IMR-90 (cell line): ENCODE results near the gene DZIP3. TPM values are rescaled to one million over a fixed set of nuclear protein-coding genes. Genes with fewer than 3 reads are reported as not detected.

Experiments
- ATAC-seq: fragments of 200-7000 bp; cut with Tn5 transposase; 2 replicates; pipeline ENCODE4 v1.9.1; 2020; ENCODE audit warnings: low read depth, mild to moderate bottlenecking, moderate library complexity
- BruUV-seq: library from RNA; stranded (reverse); fragments of 400-500 nt; replicated peaks from 2 replicates; lab custom pipeline; 2021; lab: Mats Ljungman, UMichigan
- CTCF ChIA-PET: fragments of 300-600 bp; formaldehyde crosslinking; extraction: SDS; loops from one replicate; lab custom pipeline; 2021; ENCODE audit warnings: antibody characterized with exemption; lab: Yijun Ruan, JAX
- POLR2A ChIA-PET: fragments of 300-600 bp; sonication (Branson Sonifier 250); formaldehyde crosslinking; loops from one replicate; lab custom pipeline; 2022; ENCODE audit warnings: antibody characterized with exemption; ENCODE audit not compliant: unreplicated experiment; lab: Charles Lee
- DNase-seq: peaks from one replicate; pipeline ENCODE4 v3.0.0; 2013
- H2AFZ ChIP-seq: replicated peaks from 2 replicates; pipeline ENCODE3; 2013; ENCODE audit warnings: low read length, mild to moderate bottlenecking; ENCODE audit not compliant: poor library complexity
- H2AK5ac ChIP-seq: 2 replicates; pipeline ENCODE4 v1.6.1; 2013; ENCODE audit warnings: low read depth, low read length, inconsistent platforms
- H2AK9ac ChIP-seq: replicated peaks from 2 replicates; pipeline ENCODE3; 2013; ENCODE audit warnings: mild to moderate bottlenecking, low read depth, low read length, moderate library complexity; ENCODE audit not compliant: poor library complexity
- H2BK120ac ChIP-seq: 2 replicates; pipeline ENCODE4 v1.6.1; 2013; ENCODE audit warnings: low read depth, low read length, inconsistent platforms
- H2BK15ac ChIP-seq: 3 replicates; pipeline ENCODE4 v1.6.1; 2013; ENCODE audit warnings: low read depth, low read length, inconsistent platforms
- H2BK20ac ChIP-seq: 2 replicates; pipeline ENCODE4 v1.6.1; 2013; ENCODE audit warnings: low read depth, mild to moderate bottlenecking, inconsistent platforms, low read length, moderate library complexity
- H2BK5ac ChIP-seq: 2 replicates; pipeline ENCODE4 v1.6.1; 2013; ENCODE audit warnings: mild to moderate bottlenecking, low read depth, low read length, inconsistent platforms; ENCODE audit not compliant: poor library complexity, severe bottlenecking
- H3K14ac ChIP-seq: replicated peaks from 2 replicates; pipeline ENCODE4 v1.6.1; 2013; ENCODE audit warnings: low read depth, low read length, inconsistent platforms
- H3K18ac ChIP-seq: 2 replicates; pipeline ENCODE4 v1.6.1; 2013; ENCODE audit warnings: low read depth, low read length, control low read depth
- H3K23ac ChIP-seq: 2 replicates; pipeline ENCODE4 v1.6.1; 2013; ENCODE audit warnings: low read depth, low read length, inconsistent platforms
- H3K27ac ChIP-seq: 2 replicates; pipeline ENCODE4 v1.5.1; 2013; ENCODE audit warnings: mild to moderate bottlenecking, control low read depth, low read length; ENCODE audit not compliant: insufficient read depth
- H3K27me3 ChIP-seq: 2 replicates; pipeline ENCODE4 v1.6.1; 2013; ENCODE audit warnings: low read length; ENCODE audit not compliant: control insufficient read depth, insufficient read depth
- H3K36me3 ChIP-seq: 2 replicates; pipeline ENCODE4 v1.6.1; 2013; ENCODE audit warnings: low read length, mixed read lengths; ENCODE audit not compliant: control insufficient read depth, insufficient read depth
- H3K4ac ChIP-seq: 2 replicates; pipeline ENCODE4 v1.6.1; 2013; ENCODE audit warnings: low read depth, low read length, inconsistent platforms
- H3K4me1 ChIP-seq: 2 replicates; pipeline ENCODE4 v1.6.1; 2013; ENCODE audit warnings: low read length, mixed read lengths; ENCODE audit not compliant: control insufficient read depth, insufficient read depth
- H3K4me2 ChIP-seq: 2 replicates; pipeline ENCODE4 v1.6.1; 2013; ENCODE audit warnings: low read depth, mild to moderate bottlenecking, control low read depth, low read length, moderate library complexity
- H3K4me3 ChIP-seq: 2 replicates; pipeline ENCODE4 v1.5.1; 2013; ENCODE audit warnings: low read depth, mild to moderate bottlenecking, control low read depth, low read length, moderate library complexity; ENCODE audit not compliant: insufficient read depth
- H3K56ac ChIP-seq: 2 replicates; pipeline ENCODE4 v1.6.1; 2013; ENCODE audit warnings: low read length, inconsistent platforms; ENCODE audit not compliant: insufficient read depth; ENCODE audit errors: extremely low read depth
- H3K79me1 ChIP-seq, 2 experiments: 2 replicates each; pipeline ENCODE4 v1.6.1; 2013; ENCODE audit warnings: low read length in 2 of 2, inconsistent platforms in 1 of 2, low read depth in 1 of 2
- H3K9ac ChIP-seq: 2 replicates; pipeline ENCODE4 v1.6.1; 2013; ENCODE audit warnings: low read depth, low read length, control low read depth
- H3K9me1 ChIP-seq: 2 replicates; pipeline ENCODE4 v1.6.1; 2013; ENCODE audit warnings: low read length, inconsistent platforms; ENCODE audit not compliant: insufficient read depth
- H3K9me3 ChIP-seq: 2 replicates; pipeline ENCODE4 v1.6.1; 2013; ENCODE audit warnings: low read length; ENCODE audit not compliant: control insufficient read depth, insufficient read depth
- H4K20me1 ChIP-seq: 2 replicates; pipeline ENCODE4 v1.6.1; 2013; ENCODE audit warnings: low read length, inconsistent platforms; ENCODE audit not compliant: insufficient read depth
- H4K5ac ChIP-seq: 2 replicates; pipeline ENCODE4 v1.6.1; 2013; ENCODE audit warnings: mild to moderate bottlenecking, low read depth, low read length, control low read depth
- H4K8ac ChIP-seq, 2 experiments: 2 replicates each; pipeline ENCODE4 v1.6.1; 2013; ENCODE audit warnings: low read depth in 2 of 2, low read length in 2 of 2, control low read depth in 1 of 2, inconsistent platforms in 1 of 2
- H4K91ac ChIP-seq: 2 replicates; pipeline ENCODE4 v1.6.1; 2013; ENCODE audit warnings: low read depth, low read length, inconsistent platforms; ENCODE audit not compliant: insufficient read depth
- FOS ChIP-seq: fragments of 150-350 bp; IDR thresholded peaks from 2 replicates; pipeline ENCODE4 v1.6.1; 2016; ENCODE audit warnings: low read depth, low read length
- MAZ ChIP-seq: IDR thresholded peaks from 2 replicates; pipeline ENCODE4 v1.6.1; 2012; ENCODE audit warnings: low read depth, mild to moderate bottlenecking, low read length, improper control_type of control experiment, moderate library complexity, borderline replicate concordance
- RCOR1 ChIP-seq: IDR thresholded peaks from 2 replicates; pipeline ENCODE4 v1.6.1; 2012; ENCODE audit warnings: mild to moderate bottlenecking, low read length, improper control_type of control experiment; ENCODE audit not compliant: insufficient replicate concordance
- USF2 ChIP-seq: fragments of 150-350 bp; IDR thresholded peaks from 2 replicates; pipeline ENCODE4 v1.6.1; 2017; ENCODE audit warnings: mild to moderate bottlenecking, antibody characterized with exemption, low read length, low read depth
- WGBS, 2 experiments: methylation state at CpG; one replicate each; pipeline versions ENCODE4 v1.1.5 to v1.1.7; 2013; ENCODE audit warnings: missing lambda C conversion rate in 2 of 2; ENCODE audit not compliant: insufficient read length in 1 of 2; ENCODE audit errors: extremely low coverage in 2 of 2; 5-methylcytosine and 5-hydroxymethylcytosine counted together
- dilution Hi-C: fragments of 300-500 bp; cut with HindIII; formaldehyde crosslinking; loops from one replicate; pipeline ENCODE4 v1.14.3; 2018; ENCODE audit warnings: low sequenced_read_pairs; ENCODE audit not compliant: unreplicated experiment
- in situ Hi-C: fragments of 300-500 bp; cut with MboI; formaldehyde crosslinking; loops from 3 replicates; pipeline ENCODE4 v1.14.3; 2019; ENCODE audit warnings: low sequenced_read_pairs, inconsistent platforms, mixed read lengths
- intact Hi-C: fragments of 100-400 bp; cut with micrococcal nuclease; formaldehyde crosslinking; loops from 2 replicates; pipeline ENCODE4 v1.10.0; 2022
- polyA plus RNA-seq, 3 experiments: library from polyadenylated mRNA; depleted of rRNA; stranded (reverse); fragments of >200 nt; gene quantifications; 2 replicates each; pipeline ENCODE4 v1.2.3, GENCODE V29; 2012; ENCODE audit warnings: low replicate concordance in 1 of 3
- total RNA-seq: library from RNA; depleted of rRNA; stranded (reverse); fragments of >200 nt; gene quantifications from 2 replicates; pipeline ENCODE4 v1.2.3, GENCODE V29; 2012

Gene DZIP3
- total and polyA plus RNA-seq, 2 of the 4 experiments (the other 2 are of a cell fraction): 7.0 to 9.9 TPM

- no TSS peak for BruUV-seq
- no peak overlapping the region for H2AFZ ChIP-seq
- in situ Hi-C loops (no loop called here), intact Hi-C loops (no loop called here), dilution Hi-C loops (no loop called here)
- no peak overlapping the region for H2BK20ac ChIP-seq
- peaks cover 0 to 3% of the 10 kb centered on the region in 2 experiments; a peak in 2 of 4 replicates for H3K79me1 ChIP-seq
- no peak overlapping the region for H2BK5ac ChIP-seq
- no peak overlapping the region for H2BK120ac ChIP-seq
- CTCF ChIA-PET: no interaction called here
- no CpG with 5 or more reads among the region's 2 CpGs for WGBS, 2 experiments
- H3K9ac ChIP-seq: no peak overlapping the region
- TF ChIP-seq RCOR1 (no peak), MAZ (no peak), FOS (no peak), USF2 (no peak)
- no peaks in the 10 kb centered on the region for H3K27me3 ChIP-seq
- DNase-seq (no peak), ATAC-seq (no peak)
- H3K9me3 ChIP-seq: no peaks in the 10 kb centered on the region
- no peaks in the 10 kb centered on the region for H3K4me1 ChIP-seq
- H3K56ac ChIP-seq: no peak overlapping the region
- H3K14ac ChIP-seq: no peak overlapping the region
- H3K4me2 ChIP-seq: no peak overlapping the region
- H3K36me3 ChIP-seq: no peaks in the 10 kb centered on the region
- H2AK5ac ChIP-seq: no peak overlapping the region
- no peaks in the 10 kb centered on the region for H3K9me1 ChIP-seq
- POLR2A ChIA-PET: no interaction called here
- H3K4ac ChIP-seq: no peak overlapping the region
- no peak overlapping the region for H3K4me3 ChIP-seq
- no peak overlapping the region for H3K23ac ChIP-seq
- H4K8ac ChIP-seq: no peak overlapping the region
- H3K18ac ChIP-seq: no peak overlapping the region
- no peak overlapping the region for H3K27ac ChIP-seq
- no peak overlapping the region for H2AK9ac ChIP-seq
- no peaks in the 10 kb centered on the region for H4K20me1 ChIP-seq
- H2BK15ac ChIP-seq: no peak overlapping the region
- H4K91ac ChIP-seq: no peak overlapping the region
- no peak overlapping the region for H4K5ac ChIP-seq
Observed at GRCh38 chr3:108562565-108562964, 27.0 kb upstream of the DZIP3 start.
